HuH-7 (cell line): Measurements from ENCODE around the gene EYA4.
A peak's percentile ranks its signal among the peaks of the same experiment; 100 is the strongest.
"Not testable (repeated sequence)": the region's sequence is repeated elsewhere in the genome, so short reads cannot be mapped to it uniquely, and the experiment has no call there.

Experiments used
- DNase-seq: peaks from one replicate; pipeline ENCODE4 v3.0.0; 2011; ENCODE audit warnings: low spot score

EYA4 gene

DNA sequence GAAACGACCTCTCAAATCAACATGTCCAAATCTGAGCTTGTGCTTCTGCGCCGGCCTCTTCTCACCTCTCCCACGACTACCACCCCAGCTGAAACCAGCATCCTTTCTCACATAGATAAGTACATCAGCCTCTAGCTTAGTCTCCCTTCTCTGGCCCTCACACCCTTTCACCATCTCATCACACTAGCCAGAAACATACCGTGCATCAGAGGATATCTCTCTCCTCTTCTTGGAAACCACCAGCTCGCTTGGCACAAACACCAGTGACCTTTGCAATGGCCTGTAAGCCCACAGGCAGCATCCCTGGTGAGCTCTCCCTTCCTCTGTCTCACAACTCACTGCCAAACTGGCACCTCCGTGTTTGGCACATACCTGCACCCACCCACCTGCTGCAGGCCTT, 291.8 kb downstream of the EYA4 start:
- no peak for DNase-seq

DNA sequence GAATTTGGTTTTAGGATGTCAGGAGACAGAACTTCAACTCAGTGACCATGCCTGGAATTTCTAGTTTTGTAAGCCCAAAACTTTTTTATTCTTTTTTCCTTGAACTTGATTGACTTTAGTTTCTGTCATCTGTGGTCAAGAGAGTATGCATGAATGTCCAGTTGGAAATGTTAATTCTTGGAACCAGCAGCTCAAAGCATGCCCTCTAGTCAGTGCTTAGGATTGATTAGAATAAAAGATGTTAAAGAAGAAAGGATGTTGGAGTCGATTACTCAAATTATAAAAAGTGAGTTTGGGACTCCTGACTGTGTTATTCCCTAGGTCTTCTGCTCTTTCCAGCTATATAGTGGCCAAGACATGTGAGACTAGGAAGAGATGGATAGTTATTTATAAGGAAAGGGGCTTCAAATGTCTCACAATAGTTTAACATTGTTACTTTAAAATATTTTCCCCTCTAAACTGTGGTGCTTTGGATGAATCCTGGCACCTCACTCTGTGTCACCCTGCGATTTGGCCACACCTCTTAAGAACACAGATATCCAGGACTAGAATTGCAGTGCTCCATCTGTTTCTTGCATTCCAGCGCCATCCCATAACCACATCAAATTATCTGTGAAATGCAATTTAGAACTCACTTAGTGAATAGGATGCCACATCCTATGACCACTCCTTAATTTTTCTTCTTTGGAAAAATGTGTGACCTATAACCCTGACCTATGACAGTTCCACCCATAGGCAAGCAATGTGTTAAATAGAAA, 298.5 kb downstream of the EYA4 start:
- DNase-seq = no peak

DNA sequence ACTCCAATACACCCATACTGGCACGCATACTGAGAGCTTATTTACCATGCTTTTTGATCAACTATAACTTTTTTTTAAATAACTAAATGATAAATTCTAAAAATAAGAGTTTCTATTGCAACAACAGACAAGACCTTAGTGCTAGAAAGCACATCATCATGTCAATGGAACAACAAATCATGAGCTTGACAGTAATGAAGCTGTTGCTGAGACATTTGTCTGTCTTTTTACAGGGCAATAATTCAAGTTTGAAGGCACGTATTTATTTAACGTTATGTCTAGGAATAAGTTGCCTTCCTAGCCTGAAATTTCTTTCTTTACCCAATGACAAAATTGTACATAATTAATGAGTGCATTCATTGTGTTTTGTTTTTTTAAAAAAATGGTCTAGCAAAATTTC, 299.2 kb downstream of the EYA4 start:
- DNase-seq = no peak

DNA sequence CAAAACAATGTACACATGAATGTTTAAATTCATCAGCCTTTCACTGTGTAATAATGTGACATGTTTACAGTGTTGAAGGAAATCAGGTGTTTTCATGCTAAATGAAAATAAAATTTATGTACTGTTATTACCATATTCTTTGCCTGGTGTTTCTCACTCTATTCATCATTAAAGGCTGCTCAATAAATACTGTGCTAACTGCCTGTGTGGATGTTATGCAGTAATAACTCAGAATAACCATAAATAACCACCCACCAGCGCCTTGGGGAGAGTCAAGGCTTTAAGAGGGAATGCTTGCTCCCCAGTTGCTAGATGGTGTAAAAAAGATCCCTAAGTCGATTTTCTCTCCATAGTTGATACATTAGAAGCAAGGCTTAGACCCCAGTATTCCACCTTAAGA, 299.9 kb downstream of the EYA4 start:
- DNase-seq = no peak

DNA sequence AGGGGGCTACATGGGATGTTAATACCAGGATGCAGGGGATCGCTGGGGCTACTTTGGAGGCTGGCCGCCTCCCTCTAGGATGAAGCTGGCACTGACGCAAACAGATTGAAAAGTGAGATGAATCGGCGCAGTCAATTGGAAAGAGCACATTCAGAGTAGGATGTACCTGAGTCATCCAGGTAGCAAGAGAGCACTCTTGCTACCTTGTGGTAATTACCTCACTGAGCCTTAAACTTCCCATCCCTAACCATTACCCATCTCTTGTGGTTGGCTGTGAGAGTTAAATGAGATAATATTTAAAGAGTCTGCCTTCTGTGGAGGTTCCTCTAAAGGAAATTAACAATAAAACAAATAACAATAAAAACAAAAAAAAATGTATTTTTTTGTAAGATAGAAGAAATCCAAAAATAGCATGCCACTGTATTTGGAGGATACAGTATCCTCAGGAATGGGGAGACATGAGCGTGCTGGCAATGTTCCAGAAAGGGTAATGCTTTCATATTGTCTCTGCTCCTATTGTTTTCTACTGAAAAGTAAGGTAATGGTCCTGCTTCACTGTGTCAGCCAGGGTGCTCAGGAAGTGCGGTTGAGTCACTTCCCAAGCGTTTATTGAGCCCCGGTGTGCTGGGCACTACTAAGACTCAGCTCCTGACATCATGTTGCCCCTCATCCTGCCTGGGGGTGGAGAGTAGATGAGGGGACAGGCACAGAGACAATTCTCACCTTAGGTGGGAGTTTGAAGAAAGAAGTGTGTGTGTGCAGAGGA, 301.1 kb downstream of the EYA4 start:
- DNase-seq = no peak

DNA sequence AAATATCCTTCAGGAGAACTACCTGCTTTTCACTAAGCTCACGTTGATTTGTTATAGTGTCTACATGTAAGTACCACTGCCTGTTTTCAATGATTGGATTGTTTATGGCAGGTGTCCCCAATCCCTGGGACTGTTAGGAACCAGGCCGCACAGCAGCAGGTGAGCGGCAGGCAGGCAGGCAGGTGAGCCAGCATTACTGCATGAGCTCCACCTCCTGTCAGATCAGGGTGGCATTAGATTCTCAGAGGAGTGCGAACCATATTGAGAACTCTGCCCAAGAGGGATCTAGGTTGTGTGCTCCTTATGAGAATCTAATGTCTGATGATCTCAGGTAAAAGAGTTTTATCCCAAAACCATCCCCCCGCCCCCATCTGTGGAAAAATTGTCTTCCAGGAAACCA, 303.3 kb downstream of the EYA4 start:
- no peak for DNase-seq

DNA sequence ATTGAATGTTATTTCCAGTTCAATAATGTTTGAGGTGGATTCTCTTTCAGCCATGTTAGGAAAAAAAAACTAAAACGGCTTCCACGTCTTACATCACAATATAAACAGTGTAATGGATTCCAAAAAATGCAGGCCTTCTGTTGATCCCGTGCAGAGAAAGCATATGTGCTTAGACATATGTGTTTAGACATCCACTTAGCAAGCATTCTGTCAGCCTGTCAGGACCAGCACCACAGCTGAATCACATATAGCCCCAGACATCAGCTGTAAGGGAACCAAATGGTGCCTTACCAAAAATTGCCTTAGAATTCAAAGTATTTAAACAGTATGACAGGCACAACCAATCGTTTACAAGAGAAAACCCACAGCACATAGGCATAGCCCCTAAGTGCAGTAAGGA, 304.9 kb downstream of the EYA4 start:
- no peak for DNase-seq

DNA sequence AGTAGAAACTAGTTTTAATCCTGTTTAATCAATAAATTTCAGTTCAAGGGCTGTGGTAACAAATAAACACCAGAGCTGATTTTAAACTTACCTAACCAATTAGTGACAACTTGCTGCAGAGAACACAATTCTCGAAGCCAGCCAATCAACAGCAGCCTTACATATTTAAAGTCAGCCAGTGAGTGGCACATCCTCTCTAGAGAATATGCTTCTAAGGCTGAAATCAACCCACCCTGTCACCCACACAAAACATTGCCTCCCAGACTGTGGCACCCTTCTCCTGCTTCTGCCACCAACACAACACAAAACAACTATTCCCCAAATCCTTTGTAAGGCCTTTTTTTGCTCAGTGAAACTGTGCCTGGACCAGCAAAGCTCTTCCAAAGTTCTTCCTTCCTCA, 306.0 kb downstream of the EYA4 start:
- DNase-seq = no peak

DNA sequence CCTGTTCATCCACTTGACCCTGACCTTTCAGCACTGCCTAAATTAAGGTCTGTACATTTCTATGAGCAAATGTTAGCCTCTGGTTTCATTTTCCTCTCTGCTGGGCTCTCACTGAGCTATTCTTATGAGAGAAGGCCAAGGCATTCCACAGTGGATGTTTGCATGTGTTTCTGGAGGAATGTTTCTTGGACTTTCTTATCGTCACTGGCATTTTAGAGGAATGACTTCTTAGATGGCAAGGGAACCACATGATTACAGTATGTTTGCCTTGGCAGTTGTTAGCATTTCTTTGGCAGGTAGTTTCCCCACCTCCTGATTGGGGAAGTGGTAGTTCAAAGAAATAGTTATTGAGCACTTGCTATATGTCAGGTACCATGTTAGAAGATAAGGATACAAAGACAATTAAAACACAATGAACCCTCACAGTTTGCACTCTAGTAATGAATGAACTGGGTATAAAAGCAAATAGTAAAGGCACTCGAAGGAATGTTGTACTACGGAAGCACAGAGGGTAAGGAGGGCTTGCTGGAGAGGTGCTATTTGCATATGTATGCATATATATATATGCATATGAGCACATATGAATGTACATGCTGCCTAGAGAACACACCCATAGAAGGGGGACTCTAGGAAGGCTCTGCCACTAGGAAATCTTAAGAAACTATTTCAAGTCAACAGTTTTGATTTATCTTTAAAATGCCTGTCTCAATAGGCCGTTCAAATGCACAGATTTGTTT, 307.4 kb downstream of the EYA4 start:
- no peak for DNase-seq

DNA sequence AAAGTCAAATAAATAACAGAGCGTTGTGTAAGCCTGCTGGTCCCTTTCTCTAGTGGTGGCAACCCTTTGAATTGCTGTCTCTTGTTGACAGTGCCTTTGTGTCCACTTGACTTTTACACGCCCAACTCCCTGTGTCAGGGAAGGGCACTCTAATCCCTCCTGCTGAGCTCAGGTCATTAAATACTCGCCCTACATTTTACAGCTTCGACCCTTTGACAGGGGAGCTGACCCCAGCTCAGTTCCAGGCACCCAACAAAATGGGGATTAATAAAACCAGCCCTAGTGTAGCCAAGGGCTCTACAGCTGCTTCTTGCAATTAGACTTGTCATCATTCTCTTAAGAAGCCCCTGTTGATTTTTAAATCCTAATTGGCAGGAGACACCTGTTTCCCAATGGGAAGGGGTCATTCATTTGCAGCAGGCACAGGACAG, 308.2 kb downstream of the EYA4 start:
- DNase-seq = peak; percentile 32

DNA sequence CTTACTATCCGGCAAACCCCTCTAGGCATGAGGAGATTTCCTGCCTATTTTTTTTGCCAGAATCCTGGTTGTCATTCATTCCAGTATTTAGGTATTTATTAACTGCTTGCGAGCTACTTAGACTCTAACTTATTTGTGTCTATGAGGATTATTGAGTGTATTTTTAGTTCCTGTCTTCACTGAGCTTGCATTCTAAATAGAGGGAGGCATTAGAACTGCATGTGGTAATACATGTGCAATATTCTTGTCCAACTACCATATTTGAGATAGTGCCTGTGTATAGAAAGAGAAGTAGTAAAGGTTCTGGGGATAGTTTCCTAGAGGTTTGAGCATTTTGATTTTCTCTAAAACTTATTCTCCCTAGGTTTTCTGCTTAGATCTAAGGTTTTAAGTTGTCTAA, 308.9 kb downstream of the EYA4 start:
- DNase-seq = no peak

DNA sequence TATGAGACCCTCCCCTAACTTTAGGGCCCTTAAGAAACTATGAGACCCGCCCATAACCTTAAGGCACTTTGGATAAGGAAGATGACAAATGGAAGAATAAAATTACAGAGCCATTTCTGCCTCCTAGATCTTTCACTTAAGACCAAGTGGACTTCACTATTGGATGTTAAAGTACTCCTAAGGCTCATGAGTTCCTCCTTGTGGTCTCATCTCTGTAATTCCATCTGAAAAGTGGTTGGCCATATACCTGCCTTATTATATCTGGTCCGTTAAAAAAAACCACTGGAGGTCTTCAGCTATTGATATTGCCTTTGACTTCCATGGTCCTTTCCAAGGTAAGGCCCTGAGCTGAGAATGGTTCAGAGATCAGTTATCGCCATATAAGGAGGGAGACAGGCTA, 310.3 kb downstream of the EYA4 start:
- DNase-seq = no peak

DNA sequence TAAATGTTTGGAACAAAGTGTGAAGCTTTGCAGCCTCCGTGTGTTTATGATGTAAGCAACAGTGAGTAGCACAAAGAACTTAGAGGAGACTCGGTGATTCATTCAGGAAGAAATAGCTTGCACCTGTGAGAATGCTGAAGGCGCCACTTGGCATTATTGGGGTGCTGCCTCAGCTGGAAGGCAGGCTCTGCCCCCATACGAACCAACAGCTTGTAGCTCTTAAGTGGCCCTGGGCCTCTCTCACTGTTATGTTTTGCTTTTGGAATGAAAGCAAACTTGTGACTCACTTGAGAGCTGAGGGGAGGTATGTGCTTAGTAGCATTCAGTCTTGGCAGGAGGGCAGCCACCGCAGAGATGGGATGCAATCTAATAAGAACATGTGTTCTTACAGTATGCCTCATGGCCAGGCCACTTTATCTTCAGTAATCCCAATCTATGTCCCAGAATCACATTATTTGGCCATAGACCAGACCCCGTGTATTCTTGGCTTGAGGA, 310.7 kb downstream of the EYA4 start:
- DNase-seq = no peak

DNA sequence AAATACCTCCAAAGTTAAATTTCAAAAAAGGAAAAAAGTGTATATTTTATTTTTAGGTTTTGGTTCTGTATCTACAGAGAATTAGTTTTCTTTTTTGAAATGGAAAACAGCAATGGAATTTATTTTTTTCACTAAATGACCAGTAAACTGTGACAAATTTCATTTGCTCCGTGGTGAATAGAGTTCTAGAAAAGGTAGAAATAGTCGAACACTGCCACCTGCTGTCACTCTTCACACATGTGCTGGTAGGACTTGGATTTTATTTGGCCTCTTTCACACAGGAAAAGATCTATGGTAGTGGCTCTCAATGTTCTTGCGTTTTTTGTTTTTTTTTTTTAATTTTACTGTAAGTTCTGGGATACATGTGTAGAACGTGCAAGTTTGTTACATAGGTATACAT, 312.5 kb downstream of the EYA4 start:
- DNase-seq = peak; percentile 28

DNA sequence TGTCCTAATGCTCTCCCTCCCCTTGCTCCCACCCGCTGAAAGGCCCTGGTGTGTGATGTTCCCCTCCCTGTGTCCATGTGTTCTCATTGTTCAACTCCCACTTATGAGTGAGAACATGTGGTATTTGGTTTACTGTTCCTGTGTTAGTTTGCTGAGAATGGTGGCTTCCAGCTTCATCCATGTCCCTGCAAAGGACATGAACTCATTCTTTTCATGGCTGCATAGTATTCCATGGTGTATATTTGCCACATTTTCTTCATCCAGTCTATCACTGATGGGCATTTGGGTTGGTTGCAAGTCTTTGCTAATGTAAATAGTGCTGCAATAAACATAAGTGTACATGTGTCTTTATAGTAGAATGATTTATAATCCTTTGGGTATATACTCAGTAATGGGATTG, 313.0 kb downstream of the EYA4 start:
- not testable (repeated sequence) for DNase-seq

DNA sequence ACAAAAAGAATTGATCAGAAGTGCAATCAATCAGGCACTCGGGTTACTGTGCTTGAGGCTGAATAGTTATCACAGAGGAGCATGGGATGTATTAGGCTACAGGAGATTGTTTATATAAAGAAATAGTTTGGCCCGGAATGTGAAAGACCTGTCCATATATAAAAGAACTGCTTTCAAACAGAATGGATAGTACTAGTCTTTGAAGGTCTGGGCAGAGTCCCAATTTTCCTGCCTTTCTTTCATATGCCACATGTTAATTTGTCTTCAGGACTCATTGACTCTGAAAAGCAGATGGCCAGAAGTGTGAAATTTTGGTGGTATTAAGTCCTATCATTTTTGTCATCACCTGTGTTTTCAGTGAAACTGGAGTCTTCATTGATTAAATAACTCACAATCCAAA, 314.5 kb downstream of the EYA4 start:
- DNase-seq = no peak

DNA sequence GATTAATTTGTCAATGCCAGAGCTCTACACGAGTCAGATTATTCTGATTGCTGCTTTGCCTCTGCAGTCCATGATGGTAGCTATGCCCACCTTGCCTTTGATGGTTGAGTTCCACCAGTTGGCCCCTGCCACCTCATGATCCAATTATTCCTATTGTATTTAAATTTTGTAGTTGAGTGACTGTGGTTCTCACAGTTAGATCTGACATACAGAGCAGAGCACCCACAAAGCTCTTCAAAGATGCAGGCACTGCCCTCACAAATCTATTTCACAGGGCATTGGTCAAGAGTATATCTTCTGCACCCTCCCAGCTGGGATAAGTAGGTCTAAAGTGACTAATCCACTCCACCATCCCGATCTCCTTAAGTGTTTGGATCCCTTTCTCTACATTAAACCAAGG, 318.8 kb downstream of the EYA4 start:
- no peak for DNase-seq

DNA sequence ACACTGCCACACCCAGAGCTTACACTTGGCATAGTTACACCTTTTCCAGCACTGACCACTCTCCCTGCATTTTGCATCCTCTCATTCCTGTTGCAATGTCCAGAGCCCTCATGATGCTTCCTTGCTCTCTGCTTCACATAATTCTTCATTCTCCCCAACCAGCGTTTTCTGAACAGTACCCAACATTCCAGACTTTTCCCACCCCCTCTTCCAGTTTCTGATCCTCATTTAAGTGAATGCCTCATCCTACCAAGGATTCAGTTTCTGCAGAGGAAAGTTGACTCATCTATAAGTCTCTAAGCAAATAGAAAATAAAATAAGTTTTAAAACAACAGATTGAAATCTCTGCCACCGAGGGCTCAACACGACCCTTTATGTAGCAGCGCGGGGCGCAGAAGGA, 326.5 kb downstream of the EYA4 start:
- DNase-seq = no peak

DNA sequence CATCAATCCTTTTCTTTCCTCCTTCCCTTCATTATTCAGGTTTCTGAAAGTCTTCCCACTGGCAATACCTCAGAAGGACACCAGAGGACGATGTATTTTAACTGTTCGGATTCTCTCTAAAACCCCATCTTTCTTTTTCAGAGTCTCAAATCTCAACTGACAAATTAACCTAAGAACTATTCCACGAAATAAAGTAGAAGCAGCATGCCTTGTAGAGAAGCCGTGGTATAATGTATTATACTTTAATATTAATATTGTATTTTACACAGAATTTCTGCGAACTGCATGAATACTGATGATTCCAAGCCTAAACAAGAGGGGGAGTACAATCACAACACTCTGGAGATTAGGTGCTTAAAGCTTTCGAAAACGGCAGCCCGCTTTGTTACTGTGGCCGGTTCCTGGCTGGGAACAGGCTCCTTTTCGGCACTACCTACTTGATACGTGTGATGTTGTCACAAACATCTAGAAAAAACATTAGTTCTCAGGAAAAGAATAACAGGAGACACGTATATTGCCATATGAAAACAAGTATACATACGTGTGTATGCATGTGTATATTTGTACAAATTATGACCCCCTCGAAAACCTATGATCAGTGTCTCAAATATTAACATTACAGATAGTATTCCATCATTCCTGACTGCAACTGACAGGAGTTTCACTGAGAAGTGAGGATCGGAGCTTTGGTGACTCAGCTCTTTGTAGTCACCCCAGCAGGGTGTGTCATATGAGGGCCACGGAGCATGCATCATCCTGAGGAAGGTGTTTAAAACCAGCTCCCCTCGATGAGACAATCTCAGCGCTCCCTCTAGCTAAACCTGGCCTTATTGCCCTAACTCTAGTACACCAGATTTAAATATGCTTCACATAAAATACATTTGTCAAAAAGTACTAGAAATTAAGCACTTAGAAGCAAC, 328.1 kb downstream of the EYA4 start:
- DNase-seq = peak; percentile 60

DNA sequence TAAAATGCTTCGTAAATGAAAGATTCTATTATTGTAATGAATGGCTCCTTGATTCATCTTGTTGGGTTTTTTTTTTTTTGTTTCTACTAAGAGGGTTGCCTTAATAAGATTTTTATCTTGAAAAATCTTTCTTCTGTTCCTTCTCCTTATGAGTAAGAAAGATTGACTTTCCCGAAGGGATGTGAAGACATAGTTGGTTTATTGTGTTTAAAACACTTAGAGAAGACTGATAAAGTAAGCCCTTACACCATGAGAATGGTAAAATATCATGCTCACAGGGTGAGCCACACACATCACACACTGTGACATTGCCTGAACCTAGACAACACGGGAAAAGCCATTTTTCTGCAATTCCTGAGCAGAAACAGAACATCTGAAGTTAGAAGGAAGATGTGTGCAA, 330.5 kb downstream of the EYA4 start:
- DNase-seq = no peak

DNA sequence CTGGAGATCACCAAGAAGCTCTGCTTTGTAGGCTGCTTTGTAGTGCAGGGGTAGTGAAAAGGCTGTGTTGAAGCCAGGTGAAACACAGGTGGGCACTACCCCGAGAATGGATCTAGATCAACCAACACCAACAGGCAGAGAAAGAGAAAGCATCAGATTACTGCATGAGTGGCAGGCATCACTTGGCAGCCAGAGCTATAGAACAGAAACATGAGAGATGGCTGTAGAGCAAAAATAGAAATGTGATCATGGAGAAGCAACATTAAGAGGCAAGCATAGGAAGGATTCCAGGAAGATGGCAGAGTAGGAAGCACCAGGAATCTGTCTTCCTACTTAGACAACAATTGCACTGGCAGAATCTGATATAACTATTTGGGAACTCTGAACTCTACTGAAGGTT, 336.7 kb downstream of the EYA4 start:
- no peak for DNase-seq
